A549 (cell line): Measurements from ENCODE around the gene PPP1R1B.

Experiments
- ELK1 ChIP-seq: fragments of 150-350 bp; IDR thresholded peaks from 2 replicates; pipeline ENCODE4 v1.6.1; 2014; ENCODE audit warnings: low read depth, mild to moderate bottlenecking, low read length
- EP300 ChIP-seq, 2 experiments: fragments of >200 bp; sonication (Bioruptor Twin); formaldehyde crosslinking; IDR thresholded peaks; 2 replicates in 1 of 2; 3 replicates in 1 of 2; pipeline ENCODE4 v1.6.1; 2016 to 2017
- HDAC2 ChIP-seq: fragments of 200-600 bp; sonication (generic); IDR thresholded peaks from 2 replicates; pipeline ENCODE4 v1.6.1; 2016
- JUN ChIP-seq, 2 experiments: fragments of >200 bp; sonication (Bioruptor Twin); formaldehyde crosslinking; IDR thresholded peaks; 2 replicates in 1 of 2; 3 replicates in 1 of 2; pipeline ENCODE4 v1.6.1; 2016 to 2017
- JUNB ChIP-seq: fragments of >200 bp; sonication (Bioruptor Twin); formaldehyde crosslinking; IDR thresholded peaks from 2 replicates; pipeline ENCODE4 v1.6.1; 2016
- MAZ ChIP-seq: fragments of 150-350 bp; IDR thresholded peaks from 2 replicates; pipeline ENCODE4 v1.6.1; 2014; ENCODE audit warnings: antibody characterized with exemption, low read depth, low read length, borderline replicate concordance
- PHF8 ChIP-seq: fragments of 200-600 bp; sonication (generic); IDR thresholded peaks from 2 replicates; pipeline ENCODE4 v1.6.1; 2016; ENCODE audit warnings: low read depth, mild to moderate bottlenecking, antibody characterized with exemption, moderate library complexity, borderline replicate concordance
- TF ChIP-seq, protein P1 (sequence below): fragments of >200 bp; sonication (Bioruptor Twin); formaldehyde crosslinking; IDR thresholded peaks from 3 replicates; pipeline ENCODE4 v1.5.1; 2016
- TF ChIP-seq, protein P2 (sequence below): IDR thresholded peaks from 2 replicates; pipeline ENCODE4 v1.6.1; 2012

DNA sequence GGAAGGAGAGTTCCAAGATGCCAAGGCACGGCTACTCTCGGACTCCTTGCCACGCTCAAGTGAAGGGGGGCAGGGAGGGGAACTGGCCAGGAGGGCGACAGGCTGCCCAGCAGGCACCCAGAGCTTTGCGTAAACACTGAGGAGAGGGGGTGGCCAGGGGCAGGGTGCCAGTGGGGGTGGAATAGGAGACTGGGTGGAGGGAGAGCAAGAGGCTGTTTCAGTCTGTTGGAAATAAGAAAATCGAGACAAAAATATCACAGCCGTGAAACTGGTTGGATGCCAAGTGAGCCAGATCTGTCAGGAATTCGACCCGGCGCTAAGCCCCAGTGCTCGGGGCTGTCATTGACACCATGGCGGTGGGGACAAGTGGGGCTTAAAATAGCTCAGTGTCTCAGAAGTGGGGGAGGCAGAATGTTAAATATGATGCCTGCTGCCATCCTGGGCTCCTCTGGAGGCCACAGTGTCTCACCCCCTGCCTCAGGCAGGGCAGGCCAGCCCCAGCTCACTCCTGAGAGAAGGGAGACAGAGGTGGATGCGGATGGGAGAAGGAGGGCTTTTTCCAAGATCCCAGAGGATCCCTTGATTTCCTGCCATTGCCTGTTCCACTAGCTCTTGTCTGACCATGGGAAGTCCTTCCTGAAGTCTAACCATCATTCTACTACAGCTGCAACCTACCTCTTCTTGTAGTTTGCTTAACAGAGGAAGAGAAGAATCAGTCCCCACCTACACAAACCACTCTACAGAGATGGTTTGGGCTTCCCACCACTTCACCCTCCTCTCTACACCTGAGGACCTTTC is 51.0 kb downstream of the PPP1R1B start:
- TF ChIP-seq JUNB (no peak), HDAC2 (no peak), ELK1 (no peak), PHF8 (no peak), EP300 (IDR thresholded peaks at IDR 0.05) (no peak), JUN (IDR thresholded peaks at IDR 0.05) (no peak), MAZ (no peak)
- TF ChIP-seq, protein P1, sequence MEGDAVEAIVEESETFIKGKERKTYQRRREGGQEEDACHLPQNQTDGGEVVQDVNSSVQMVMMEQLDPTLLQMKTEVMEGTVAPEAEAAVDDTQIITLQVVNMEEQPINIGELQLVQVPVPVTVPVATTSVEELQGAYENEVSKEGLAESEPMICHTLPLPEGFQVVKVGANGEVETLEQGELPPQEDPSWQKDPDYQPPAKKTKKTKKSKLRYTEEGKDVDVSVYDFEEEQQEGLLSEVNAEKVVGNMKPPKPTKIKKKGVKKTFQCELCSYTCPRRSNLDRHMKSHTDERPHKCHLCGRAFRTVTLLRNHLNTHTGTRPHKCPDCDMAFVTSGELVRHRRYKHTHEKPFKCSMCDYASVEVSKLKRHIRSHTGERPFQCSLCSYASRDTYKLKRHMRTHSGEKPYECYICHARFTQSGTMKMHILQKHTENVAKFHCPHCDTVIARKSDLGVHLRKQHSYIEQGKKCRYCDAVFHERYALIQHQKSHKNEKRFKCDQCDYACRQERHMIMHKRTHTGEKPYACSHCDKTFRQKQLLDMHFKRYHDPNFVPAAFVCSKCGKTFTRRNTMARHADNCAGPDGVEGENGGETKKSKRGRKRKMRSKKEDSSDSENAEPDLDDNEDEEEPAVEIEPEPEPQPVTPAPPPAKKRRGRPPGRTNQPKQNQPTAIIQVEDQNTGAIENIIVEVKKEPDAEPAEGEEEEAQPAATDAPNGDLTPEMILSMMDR: no peak
- TF ChIP-seq, protein P2, sequence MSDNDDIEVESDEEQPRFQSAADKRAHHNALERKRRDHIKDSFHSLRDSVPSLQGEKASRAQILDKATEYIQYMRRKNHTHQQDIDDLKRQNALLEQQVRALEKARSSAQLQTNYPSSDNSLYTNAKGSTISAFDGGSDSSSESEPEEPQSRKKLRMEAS: no peak
